ENCODE results near the gene JPT1. TPM values are rescaled to one million over a fixed set of nuclear protein-coding genes. Genes with fewer than 3 reads are reported as not detected.

The JPT1 gene
- total RNA-seq, 4 donors from 2014 or later, result 13.5 to 53.4 (median 32.4) TPM

- Histone ChIP-seq H3K36me3 (peaks cover 0 to 53% (median 0%) of the 10 kb centered on the region in 3 donors), H3K27ac (peak overlapping the region in 1 of 4 donors; percentile 52), H3K9me3 (no peaks in the 10 kb centered on the region), H3K4me3 (no peak overlapping the region), H3K27me3 (no peaks in the 10 kb centered on the region), H3K4me1 (peaks cover 0 to 7% (median 4%) of the 10 kb centered on the region in 4 donors)
- TF ChIP-seq CTCF (IDR thresholded peaks at IDR 0.05), result no peak
- TF ChIP-seq POLR2A (IDR thresholded peaks at IDR 0.05), result no peak
- TF ChIP-seq EP300 (IDR thresholded peaks at IDR 0.05), result no peak
- WGBS, 2 donors, result 83 to 89% methylated on average over 6 of the region's 6 CpGs
- DNase-seq (ENCODE audit: low spot score in 2 of 2), result no peak
Measured at GRCh38 chr17:75147878-75148546, 6.3 kb downstream of the JPT1 start.

GRCh38 chr17:75146592-75146991 is 7.7 kb downstream of the JPT1 start:
- DNase-seq (ENCODE audit: low spot score in 2 of 2), result no peak
- WGBS, 2 donors, result 85 to 87% methylated on average over 3 of the region's 3 CpGs
- no peak overlapping the region for H3K27ac ChIP-seq
- H3K4me1 ChIP-seq, result no peaks in the 10 kb centered on the region
- no peaks in the 10 kb centered on the region for H3K9me3 ChIP-seq
- peaks cover 0 to 64% (median 0%) of the 10 kb centered on the region in 3 donors for H3K36me3 ChIP-seq
- no peak for TF ChIP-seq POLR2A (IDR thresholded peaks at IDR 0.05)
- no peak for TF ChIP-seq EP300 (IDR thresholded peaks at IDR 0.05)
- no peak for TF ChIP-seq CTCF (IDR thresholded peaks at IDR 0.05)
- H3K27me3 ChIP-seq, result no peaks in the 10 kb centered on the region
- no peak overlapping the region for H3K4me3 ChIP-seq

- H3K4me3 ChIP-seq, result no peak overlapping the region
- no peak overlapping the region for H3K27ac ChIP-seq
- H3K27me3 ChIP-seq, result no peaks in the 10 kb centered on the region
- 87 to 89% methylated on average over 11 of the region's 11 CpGs for WGBS, 2 donors
- TF ChIP-seq EP300 (IDR thresholded peaks at IDR 0.05), result no peak
- no peak for TF ChIP-seq POLR2A (IDR thresholded peaks at IDR 0.05)
- TF ChIP-seq CTCF (IDR thresholded peaks at IDR 0.05), result no peak
- peaks cover 0 to 71% (median 0%) of the 10 kb centered on the region in 3 donors for H3K36me3 ChIP-seq
- DNase-seq (ENCODE audit: low spot score in 2 of 2), result no peak
- H3K9me3 ChIP-seq, result no peaks in the 10 kb centered on the region
- no peaks in the 10 kb centered on the region for H3K4me1 ChIP-seq
Measured at GRCh38 chr17:75144816-75145512, 9.3 kb downstream of the JPT1 start.

GRCh38 chr17:75142236-75142971 is 11.9 kb downstream of the JPT1 start:
- H3K4me3 ChIP-seq, result no peak overlapping the region
- peaks cover 0 to 66% (median 0%) of the 10 kb centered on the region in 3 donors for H3K36me3 ChIP-seq
- TF ChIP-seq EP300 (IDR thresholded peaks at IDR 0.05) (no peak), CTCF (IDR thresholded peaks at IDR 0.05) (no peak), POLR2A (IDR thresholded peaks at IDR 0.05) (no peak)
- no peaks in the 10 kb centered on the region for H3K9me3 ChIP-seq
- no peak for DNase-seq (ENCODE audit: low spot score in 2 of 2)
- no peaks in the 10 kb centered on the region for H3K4me1 ChIP-seq
- H3K27ac ChIP-seq, result no peak overlapping the region
- 77 to 83% methylated on average over 13 of the region's 13 CpGs for WGBS, 2 donors
- H3K27me3 ChIP-seq, result no peaks in the 10 kb centered on the region
